AG04449 (cell line): ENCODE results near the gene VAV2.
A peak's percentile ranks its signal among the peaks of the same experiment; 100 is the strongest.

ENCODE experiments used
- CTCF ChIA-PET: fragments of 350-600 bp; formaldehyde crosslinking; extraction: SDS; loops from one replicate; lab custom pipeline; 2021; ENCODE audit warnings: antibody characterized with exemption; lab: Yijun Ruan, JAX
- POLR2A ChIA-PET: fragments of 400-600, 350-600 bp; formaldehyde crosslinking; extraction: SDS; loops from one replicate; lab custom pipeline; 2020; ENCODE audit warnings: antibody characterized with exemption, inconsistent platforms; lab: Yijun Ruan, JAX
- DNase-seq: peaks from one replicate; pipeline ENCODE4 v3.0.0-alpha.2; 2010; ENCODE audit warnings: low read depth, low spot score
- H3K4me3 ChIP-seq: 2 replicates; pipeline ENCODE4 v1.5.1; 2011; ENCODE audit warnings: low read depth, mild to moderate bottlenecking, control low read depth, low read length
- TF ChIP-seq, protein P1 (sequence below): IDR thresholded peaks from one replicate; pipeline ENCODE4 v1.5.1; 2011; ENCODE audit warnings: mild to moderate bottlenecking, moderate library complexity, low read length, control low read depth, inconsistent platforms; ENCODE audit not compliant: insufficient read depth; ENCODE audit errors: missing control alignments

The VAV2 gene

GRCh38 chr9:133785753-133786370, 206.3 kb downstream of the VAV2 start:
- POLR2A ChIA-PET: no interaction called here
- CTCF ChIA-PET: interaction anchor here (2.3 kb wide), 1 partner anchor 209 kb away, joined by 26 read pairs; no protein-coding TSS in a partner anchor
- DNase-seq: no peak
- H3K4me3 ChIP-seq: no peak overlapping the region
- TF ChIP-seq, protein P1, sequence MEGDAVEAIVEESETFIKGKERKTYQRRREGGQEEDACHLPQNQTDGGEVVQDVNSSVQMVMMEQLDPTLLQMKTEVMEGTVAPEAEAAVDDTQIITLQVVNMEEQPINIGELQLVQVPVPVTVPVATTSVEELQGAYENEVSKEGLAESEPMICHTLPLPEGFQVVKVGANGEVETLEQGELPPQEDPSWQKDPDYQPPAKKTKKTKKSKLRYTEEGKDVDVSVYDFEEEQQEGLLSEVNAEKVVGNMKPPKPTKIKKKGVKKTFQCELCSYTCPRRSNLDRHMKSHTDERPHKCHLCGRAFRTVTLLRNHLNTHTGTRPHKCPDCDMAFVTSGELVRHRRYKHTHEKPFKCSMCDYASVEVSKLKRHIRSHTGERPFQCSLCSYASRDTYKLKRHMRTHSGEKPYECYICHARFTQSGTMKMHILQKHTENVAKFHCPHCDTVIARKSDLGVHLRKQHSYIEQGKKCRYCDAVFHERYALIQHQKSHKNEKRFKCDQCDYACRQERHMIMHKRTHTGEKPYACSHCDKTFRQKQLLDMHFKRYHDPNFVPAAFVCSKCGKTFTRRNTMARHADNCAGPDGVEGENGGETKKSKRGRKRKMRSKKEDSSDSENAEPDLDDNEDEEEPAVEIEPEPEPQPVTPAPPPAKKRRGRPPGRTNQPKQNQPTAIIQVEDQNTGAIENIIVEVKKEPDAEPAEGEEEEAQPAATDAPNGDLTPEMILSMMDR: no peak

DNA sequence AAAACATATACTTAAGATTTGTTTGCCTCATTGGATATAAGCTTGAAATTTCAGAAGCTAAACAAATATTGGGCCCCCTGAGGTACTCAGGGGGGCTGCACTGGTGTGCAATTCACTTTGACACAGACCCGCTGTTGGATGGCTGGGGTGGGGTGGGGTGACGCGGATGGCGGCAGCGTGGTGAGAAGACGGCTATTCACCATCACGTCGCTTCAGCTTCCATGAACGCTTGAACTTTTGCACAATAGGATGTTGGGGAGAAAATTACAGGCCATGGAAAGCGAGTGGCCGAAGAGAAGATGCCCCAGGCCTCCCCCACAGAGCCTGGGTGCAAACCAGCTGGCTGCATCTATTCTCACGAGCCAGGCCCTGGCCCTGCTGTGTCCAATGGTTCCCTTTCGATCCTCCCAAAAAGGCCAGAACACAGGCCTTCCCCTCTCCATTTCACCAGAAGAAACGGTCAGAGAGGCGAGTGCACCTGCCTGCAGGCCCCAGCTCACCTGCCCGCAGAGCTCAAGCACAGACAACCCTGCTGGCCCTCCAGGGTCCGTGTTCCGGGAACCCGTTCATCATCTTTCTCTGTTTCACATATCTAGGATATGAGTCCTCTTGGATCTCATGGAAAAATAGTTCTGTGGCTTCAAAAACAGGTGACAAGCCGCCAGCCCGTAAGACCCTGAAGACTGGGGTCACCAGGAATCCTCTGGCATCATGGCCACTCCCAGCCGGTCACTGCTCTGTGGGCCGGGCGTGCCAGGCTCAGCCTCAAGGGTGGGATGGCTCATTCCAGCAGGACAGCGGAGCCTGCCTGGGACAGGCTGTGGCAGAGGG, 207.2 kb downstream of the VAV2 start:
- ChIA-PET CTCF (interaction anchor here (0.6 to 10.4 kb wide), 7 partner anchors 8 to 210 kb away, joined by 3 to 364 read pairs (median 4); no protein-coding TSS in a partner anchor), POLR2A (no interaction called here)
- no peak overlapping the region for H3K4me3 ChIP-seq
- TF ChIP-seq, protein P1: no peak
- DNase-seq: no peak

DNA sequence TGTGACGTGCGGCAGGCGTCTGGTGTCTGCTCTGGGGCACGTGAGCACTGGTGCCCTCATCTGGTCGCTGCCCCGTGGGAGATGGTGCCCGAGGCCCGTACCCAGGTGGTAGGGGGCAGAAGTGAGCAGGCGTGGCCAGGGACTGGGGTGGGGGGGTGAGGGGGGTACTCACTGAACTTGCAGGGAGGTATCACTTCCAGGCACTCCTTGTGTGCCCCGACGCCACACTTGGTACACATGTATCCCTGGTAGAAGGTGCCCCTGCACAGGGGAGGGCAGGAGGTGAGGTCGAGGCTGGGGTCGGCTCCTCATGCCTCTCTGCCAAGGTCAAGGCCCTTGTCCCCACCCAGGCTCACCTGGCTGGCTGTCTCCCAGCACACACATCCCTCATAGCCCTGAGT, 208.8 kb downstream of the VAV2 start:
- H3K4me3 ChIP-seq: no peak overlapping the region
- TF ChIP-seq, protein P1: no peak
- ChIA-PET POLR2A (no interaction called here), CTCF (interaction anchor here (0.7 to 10.4 kb wide), 23 partner anchors 10 to 347 kb away, joined by 3 to 364 read pairs (median 9); partner anchors contain the start of gene BRD3OS)
- DNase-seq: no peak

- H3K4me3 ChIP-seq: no peak overlapping the region
- POLR2A ChIA-PET: interaction anchor here (1.3 kb wide), 1 partner anchor 211 kb away, joined by 11 read pairs; no protein-coding TSS in a partner anchor
- DNase-seq: peak; percentile 19
- CTCF ChIA-PET: interaction anchor here (0.7 to 10.4 kb wide), 45 partner anchors 9 to 380 kb away, joined by 3 to 364 read pairs (median 5); partner anchors contain the start of genes ADAMTSL2, BRD3OS and WDR5
- TF ChIP-seq, protein P1: peak; percentile 86
Observed at GRCh38 chr9:133782157-133783130, 209.7 kb downstream of the VAV2 start.

DNA sequence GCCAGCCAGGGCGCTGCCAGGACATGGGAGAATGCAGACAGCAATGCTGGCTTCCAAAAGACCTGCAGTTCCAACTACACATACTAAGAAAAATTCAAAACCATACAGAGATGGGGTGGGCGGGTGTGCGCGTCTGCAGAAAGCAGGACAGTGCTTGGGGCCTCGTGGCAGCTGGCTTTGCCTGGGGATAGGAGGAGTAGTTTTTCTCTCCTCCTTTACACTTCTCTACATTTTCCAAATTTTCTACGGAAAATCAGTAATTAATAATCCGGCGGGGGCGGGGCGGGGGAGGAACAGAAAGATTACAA, 210.3 kb downstream of the VAV2 start:
- no peak for DNase-seq
- H3K4me3 ChIP-seq: no peak overlapping the region
- POLR2A ChIA-PET: interaction anchor here (1.3 kb wide), 1 partner anchor 212 kb away, joined by 11 read pairs; no protein-coding TSS in a partner anchor
- TF ChIP-seq, protein P1: no peak
- CTCF ChIA-PET: interaction anchor here (0.7 to 10.4 kb wide), 34 partner anchors 9 to 381 kb away, joined by 3 to 364 read pairs (median 8); partner anchors contain the start of genes ADAMTSL2 and BRD3OS
